PC-9 (cell line): ENCODE data around the gene CRY1. TPM values are rescaled to one million over a fixed set of nuclear protein-coding genes. Genes with fewer than 3 reads are reported as not detected.

Experiments used
- BruUV-seq: library from RNA; stranded (reverse); fragments of 400-500 nt; replicated peaks from 2 replicates; lab custom pipeline; 2021; lab: Mats Ljungman, UMichigan
- CTCF ChIA-PET: fragments of 300-600 bp; sonication (Branson Sonifier 250); formaldehyde crosslinking; loops from one replicate; lab custom pipeline; 2022; ENCODE audit warnings: antibody characterized with exemption; lab: Charles Lee
- POLR2A ChIA-PET: fragments of 300-600 bp; sonication (Branson Sonifier 250); formaldehyde crosslinking; loops from one replicate; lab custom pipeline; 2022; ENCODE audit warnings: antibody characterized with exemption; ENCODE audit not compliant: unreplicated experiment; lab: Charles Lee
- DNase-seq, 2 experiments: peaks; one replicate each; pipeline versions ENCODE4 v3.0.0 to v3.0.0-alpha.2; 2015 to 2022; ENCODE audit warnings: mixed read lengths in 1 of 2
- H2AFZ ChIP-seq: fragments of 200-600 bp; sonication (generic); 2 replicates; pipeline ENCODE4 v1.8.1; 2017; ENCODE audit warnings: antibody characterized with exemption
- H3F3A ChIP-seq: fragments of 200-600 bp; sonication (generic); 2 replicates; pipeline ENCODE4 v1.8.1; 2017; ENCODE audit warnings: antibody characterized with exemption, mild to moderate bottlenecking, low read depth; ENCODE audit not compliant: insufficient read depth
- H3K27ac ChIP-seq: fragments of 200-600 bp; sonication (generic); 2 replicates; pipeline ENCODE4 v1.6.1; 2016; ENCODE audit warnings: mixed run types
- H3K27me3 ChIP-seq: fragments of 200-600 bp; sonication (generic); 2 replicates; pipeline ENCODE4 v1.6.1; 2016; ENCODE audit warnings: low read depth, mixed run types; ENCODE audit not compliant: insufficient read depth
- H3K36me3 ChIP-seq: fragments of 200-600 bp; sonication (generic); 2 replicates; pipeline ENCODE4 v1.6.1; 2016; ENCODE audit warnings: low read depth, mixed run types
- H3K4me1 ChIP-seq: fragments of 200-600 bp; sonication (generic); replicated peaks from 2 replicates; pipeline ENCODE4 v1.6.1; 2016; ENCODE audit warnings: mixed run types; ENCODE audit not compliant: insufficient read depth
- H3K4me2 ChIP-seq: fragments of 200-600 bp; sonication (generic); 2 replicates; pipeline ENCODE4 v1.6.1; 2017; ENCODE audit warnings: mixed run types
- H3K4me3 ChIP-seq: fragments of 200-600 bp; sonication (generic); 2 replicates; pipeline ENCODE4 v1.6.1; 2016; ENCODE audit warnings: mixed run types
- H3K79me2 ChIP-seq: fragments of 200-600 bp; sonication (generic); 2 replicates; pipeline ENCODE4 v1.6.1; 2017; ENCODE audit warnings: low read depth, mixed run types
- H3K9me2 ChIP-seq: fragments of 200-600 bp; sonication (generic); 2 replicates; pipeline ENCODE4 v1.8.1; 2017; ENCODE audit warnings: mild to moderate bottlenecking; ENCODE audit not compliant: insufficient read depth
- H3K9me3 ChIP-seq: fragments of 200-600 bp; sonication (generic); 2 replicates; pipeline ENCODE4 v1.8.1; 2016; ENCODE audit warnings: low read depth; ENCODE audit not compliant: insufficient read depth
- H4K20me1 ChIP-seq: fragments of 200-600 bp; sonication (generic); 2 replicates; pipeline ENCODE4 v1.8.1; 2017; ENCODE audit not compliant: insufficient read depth
- EZH2 ChIP-seq: fragments of 200-600 bp; sonication (generic); IDR thresholded peaks from 2 replicates; pipeline ENCODE4 v1.8.0; 2017; ENCODE audit warnings: antibody characterized with exemption, low read depth
- intact Hi-C: fragments of 100-400 bp; cut with micrococcal nuclease; formaldehyde crosslinking; loops from one replicate; pipeline ENCODE4 v1.10.0; 2022; ENCODE audit not compliant: unreplicated experiment
- total RNA-seq: library from RNA; stranded (reverse); gene quantifications from 2 replicates; pipeline ENCODE4 v1.2.3, GENCODE V29; 2021
- TF ChIP-seq, protein P1 (sequence below): fragments of 200-600 bp; sonication (generic); conservative IDR thresholded peaks from 2 replicates; pipeline ENCODE4 v1.6.1; 2017; ENCODE audit warnings: mixed run types, antibody characterized with exemption, mild to moderate bottlenecking, moderate library complexity

CRY1 gene
- total RNA-seq, 1 experiment from 2014 or later = 18.1 TPM

GRCh38 chr12:106975098-106975497, 118.3 kb downstream of the CRY1 start:
- Histone ChIP-seq H3K4me2 (no peak overlapping the region), H3F3A (peaks cover 14% of the 10 kb centered on the region), H3K4me1 (peaks cover 13% of the 10 kb centered on the region), H3K4me3 (no peak overlapping the region), H3K9me2 (no peaks in the 10 kb centered on the region), H3K27me3 (no peaks in the 10 kb centered on the region), H3K27ac (no peak overlapping the region), H4K20me1 (0 out of 2 replicates have a peak, but pooled peaks cover 5% of the 10 kb centered on the region), H3K9me3 (no peaks in the 10 kb centered on the region), H3K36me3 (peaks cover 8% of the 10 kb centered on the region; the same call in 1 of the 2 replicates), H2AFZ (no peak overlapping the region), H3K79me2 (no peaks in the 10 kb centered on the region)
- CTCF ChIA-PET = no interaction called here
- no peak for DNase-seq
- TF ChIP-seq, protein P1, sequence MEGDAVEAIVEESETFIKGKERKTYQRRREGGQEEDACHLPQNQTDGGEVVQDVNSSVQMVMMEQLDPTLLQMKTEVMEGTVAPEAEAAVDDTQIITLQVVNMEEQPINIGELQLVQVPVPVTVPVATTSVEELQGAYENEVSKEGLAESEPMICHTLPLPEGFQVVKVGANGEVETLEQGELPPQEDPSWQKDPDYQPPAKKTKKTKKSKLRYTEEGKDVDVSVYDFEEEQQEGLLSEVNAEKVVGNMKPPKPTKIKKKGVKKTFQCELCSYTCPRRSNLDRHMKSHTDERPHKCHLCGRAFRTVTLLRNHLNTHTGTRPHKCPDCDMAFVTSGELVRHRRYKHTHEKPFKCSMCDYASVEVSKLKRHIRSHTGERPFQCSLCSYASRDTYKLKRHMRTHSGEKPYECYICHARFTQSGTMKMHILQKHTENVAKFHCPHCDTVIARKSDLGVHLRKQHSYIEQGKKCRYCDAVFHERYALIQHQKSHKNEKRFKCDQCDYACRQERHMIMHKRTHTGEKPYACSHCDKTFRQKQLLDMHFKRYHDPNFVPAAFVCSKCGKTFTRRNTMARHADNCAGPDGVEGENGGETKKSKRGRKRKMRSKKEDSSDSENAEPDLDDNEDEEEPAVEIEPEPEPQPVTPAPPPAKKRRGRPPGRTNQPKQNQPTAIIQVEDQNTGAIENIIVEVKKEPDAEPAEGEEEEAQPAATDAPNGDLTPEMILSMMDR = no peak
- no peak for TF ChIP-seq EZH2
- BruUV-seq = no TSS peak
- intact Hi-C loops = no loop called here
- POLR2A ChIA-PET = no interaction called here

GRCh38 chr12:106974511-106974910, 118.8 kb downstream of the CRY1 start:
- ChIA-PET CTCF (no interaction called here), POLR2A (no interaction called here)
- Histone ChIP-seq H3K27ac (no peak overlapping the region), H3K9me3 (no peaks in the 10 kb centered on the region), H3K4me2 (no peak overlapping the region), H3K4me1 (peaks cover 13% of the 10 kb centered on the region), H3K36me3 (peaks cover 8% of the 10 kb centered on the region; the same call in 1 of the 2 replicates), H3K9me2 (no peaks in the 10 kb centered on the region), H2AFZ (no peak overlapping the region), H4K20me1 (0 out of 2 replicates have a peak, but pooled peaks cover 5% of the 10 kb centered on the region), H3K4me3 (no peak overlapping the region), H3F3A (peaks cover 14% of the 10 kb centered on the region), H3K27me3 (no peaks in the 10 kb centered on the region), H3K79me2 (no peaks in the 10 kb centered on the region)
- TF ChIP-seq EZH2 = no peak
- no TSS peak for BruUV-seq
- intact Hi-C loops = no loop called here
- DNase-seq = no peak

- H3K27ac ChIP-seq = no peak overlapping the region
- H3K36me3 ChIP-seq = peaks cover 12% of the 10 kb centered on the region
- intact Hi-C loops = no loop called here
- no peak overlapping the region for H3K4me2 ChIP-seq
- no peaks in the 10 kb centered on the region for H3K9me3 ChIP-seq
- peaks cover 14% of the 10 kb centered on the region for H3F3A ChIP-seq
- no peak for TF ChIP-seq EZH2
- TF ChIP-seq, protein P1 = no peak
- peaks cover 13% of the 10 kb centered on the region for H3K4me1 ChIP-seq
- H2AFZ ChIP-seq = no peak overlapping the region
- 0 out of 2 replicates have a peak, but pooled peaks cover 5% of the 10 kb centered on the region for H4K20me1 ChIP-seq
- BruUV-seq = no TSS peak
- H3K4me3 ChIP-seq = no peak overlapping the region
- no peaks in the 10 kb centered on the region for H3K79me2 ChIP-seq
- ChIA-PET POLR2A (no interaction called here), CTCF (no interaction called here)
- no peak for DNase-seq
- H3K27me3 ChIP-seq = no peaks in the 10 kb centered on the region
- no peaks in the 10 kb centered on the region for H3K9me2 ChIP-seq
Observed at GRCh38 chr12:106973545-106973944, 119.8 kb downstream of the CRY1 start.

- H3K9me2 ChIP-seq = no peaks in the 10 kb centered on the region
- H3K27me3 ChIP-seq = no peaks in the 10 kb centered on the region
- no peak for DNase-seq
- 0 out of 2 replicates have a peak, but pooled peaks cover 1% of the 10 kb centered on the region for H4K20me1 ChIP-seq
- H2AFZ ChIP-seq = no peak overlapping the region
- H3K9me3 ChIP-seq = no peaks in the 10 kb centered on the region
- TF ChIP-seq, protein P1 = no peak
- TF ChIP-seq EZH2 = no peak
- ChIA-PET CTCF (no interaction called here), POLR2A (interaction anchor here (0.6 kb wide), 1 partner anchor 15 kb away, joined by 5 read pairs; no protein-coding TSS in a partner anchor)
- intact Hi-C loops = no loop called here
- H3K27ac ChIP-seq = no peak overlapping the region
- peaks cover 6% of the 10 kb centered on the region for H3F3A ChIP-seq
- no peak overlapping the region for H3K4me3 ChIP-seq
- peaks cover 6% of the 10 kb centered on the region for H3K4me1 ChIP-seq
- H3K36me3 ChIP-seq = peaks cover 15% of the 10 kb centered on the region
- BruUV-seq = no TSS peak
- no peaks in the 10 kb centered on the region for H3K79me2 ChIP-seq
- H3K4me2 ChIP-seq = no peak overlapping the region
Observed at GRCh38 chr12:106971065-106971464, 122.3 kb downstream of the CRY1 start.
